HepG2 (cell line): ENCODE data around the gene ARPC3. TPM values are rescaled to one million over a fixed set of nuclear protein-coding genes. Genes with fewer than 3 reads are reported as not detected.

Experiments used
- CREM ChIP-seq, 2 experiments: sonication (generic) in 1 of 2; formaldehyde crosslinking in 1 of 2; IDR thresholded peaks; 2 replicates each; pipeline versions ENCODE4 v1.4.0 to v1.6.1; 2016 to 2020; ENCODE audit warnings: antibody characterized with exemption in 1 of 2, mild to moderate bottlenecking in 1 of 2, missing genetic modification reagents in 1 of 2
- FOXA3 ChIP-seq: IDR thresholded peaks from 2 replicates; pipeline ENCODE4 v1.6.1; 2016; ENCODE audit warnings: missing genetic modification reagents, missing compliant biosample characterization
- GRHL1 ChIP-seq: sonication (generic); formaldehyde crosslinking; conservative IDR thresholded peaks from 2 replicates; pipeline ENCODE4 v1.8.0; 2022; ENCODE audit warnings: missing genetic modification reagents
- HOMEZ ChIP-seq: IDR thresholded peaks from 2 replicates; pipeline ENCODE4 v1.6.1; 2016; ENCODE audit warnings: low read depth
- HOXA3 ChIP-seq: sonication (generic); formaldehyde crosslinking; IDR thresholded peaks from 2 replicates; pipeline ENCODE4 v1.5.0; 2020; ENCODE audit warnings: missing genetic modification reagents
- IKZF1 ChIP-seq: fragments of 450-650 bp; IDR thresholded peaks from 2 replicates; pipeline ENCODE4 v1.7.1; 2016
- LCORL ChIP-seq, 2 experiments: fragments of 450-650 bp in 1 of 2; sonication (generic) in 1 of 2; formaldehyde crosslinking in 1 of 2; IDR thresholded peaks; 2 replicates each; pipeline versions ENCODE4 v1.5.0 to v1.6.1; 2017 to 2020; ENCODE audit warnings: antibody characterized with exemption in 1 of 2, missing genetic modification reagents in 1 of 2
- MED13 ChIP-seq: sonication (generic); formaldehyde crosslinking; IDR thresholded peaks from 2 replicates; pipeline ENCODE4 v1.5.0; 2020; ENCODE audit warnings: missing genetic modification reagents
- MTF1 ChIP-seq: sonication (generic); formaldehyde crosslinking; IDR thresholded peaks from 2 replicates; pipeline ENCODE4 v1.5.0; 2020; ENCODE audit warnings: missing genetic modification reagents
- MTF2 ChIP-seq: sonication (generic); formaldehyde crosslinking; IDR thresholded peaks from 2 replicates; pipeline ENCODE4 v1.5.0; 2020; ENCODE audit warnings: missing genetic modification reagents, borderline replicate concordance
- NR3C1 ChIP-seq: sonication (generic); formaldehyde crosslinking; IDR thresholded peaks from 2 replicates; pipeline ENCODE4 v1.4.0; 2020; ENCODE audit warnings: missing genetic modification reagents
- RFX1 ChIP-seq: fragments of 450-650 bp; IDR thresholded peaks from 2 replicates; pipeline ENCODE4 v1.6.1; 2017
- SMC3 ChIP-seq: IDR thresholded peaks from 2 replicates; pipeline ENCODE4 v1.6.1; 2011; ENCODE audit warnings: low read length, improper control_type of control experiment
- SOX13 ChIP-seq, 3 experiments: fragments of 450-650 bp in 1 of 3; sonication (generic) in 1 of 3; formaldehyde crosslinking in 1 of 3; IDR thresholded peaks in 2 of 3; conservative IDR thresholded peaks in 1 of 3; 2 replicates each; pipeline versions ENCODE4 v1.5.0 to v1.6.1; 2016 to 2020; ENCODE audit warnings: antibody characterized with exemption in 1 of 3, mild to moderate bottlenecking in 1 of 3, missing compliant biosample characterization in 1 of 3, missing genetic modification reagents in 1 of 3, moderate library complexity in 1 of 3
- SRSF9 ChIP-seq: fragments of 200-400 bp; formaldehyde crosslinking; IDR thresholded peaks from 2 replicates; pipeline ENCODE4 v1.6.1; 2018; ENCODE audit warnings: borderline replicate concordance, mild to moderate bottlenecking, low read depth, low read length; ENCODE audit not compliant: insufficient read depth, poor library complexity, severe bottlenecking
- TRIM24 ChIP-seq: sonication (generic); formaldehyde crosslinking; IDR thresholded peaks from 2 replicates; pipeline ENCODE4 v1.8.0; 2022; ENCODE audit warnings: mild to moderate bottlenecking, missing genetic modification reagents
- XBP1 ChIP-seq: sonication (generic); formaldehyde crosslinking; IDR thresholded peaks from 2 replicates; pipeline ENCODE4 v1.5.0; 2020; ENCODE audit warnings: missing genetic modification reagents
- ZC3H4 ChIP-seq: sonication (generic); formaldehyde crosslinking; IDR thresholded peaks from 2 replicates; pipeline ENCODE4 v1.4.0; 2020; ENCODE audit warnings: missing genetic modification reagents, borderline replicate concordance
- ZFP91 ChIP-seq: sonication (generic); formaldehyde crosslinking; IDR thresholded peaks from 2 replicates; pipeline ENCODE4 v1.9.0; 2022; ENCODE audit warnings: missing genetic modification reagents, mild to moderate bottlenecking, borderline replicate concordance
- ZNF317 ChIP-seq: sonication (generic); formaldehyde crosslinking; IDR thresholded peaks from 2 replicates; pipeline ENCODE4 v1.5.0; 2020; ENCODE audit warnings: mild to moderate bottlenecking, missing genetic modification reagents
- ZNF34 ChIP-seq: sonication (generic); formaldehyde crosslinking; IDR thresholded peaks from 2 replicates; pipeline ENCODE4 v1.4.0; 2020; ENCODE audit warnings: mild to moderate bottlenecking, missing genetic modification reagents, borderline replicate concordance
- ZNF569 ChIP-seq: sonication (generic); formaldehyde crosslinking; IDR thresholded peaks from 2 replicates; pipeline ENCODE4 v1.5.0; 2020; ENCODE audit warnings: mild to moderate bottlenecking, missing genetic modification reagents, moderate library complexity, borderline replicate concordance
- ZNF580 ChIP-seq: IDR thresholded peaks from 2 replicates; pipeline ENCODE4 v1.6.1; 2016; ENCODE audit warnings: low read depth, borderline replicate concordance
- ZNF691 ChIP-seq: sonication (generic); formaldehyde crosslinking; IDR thresholded peaks from 2 replicates; pipeline ENCODE4 v1.4.0; 2020; ENCODE audit warnings: missing genetic modification reagents, low read depth, mild to moderate bottlenecking, borderline replicate concordance
- polyA plus RNA-seq, 8 experiments: library from polyadenylated mRNA; depleted of rRNA in 3 of 8; stranded (reverse) in 7 of 8; unstranded in 1 of 8; fragments of >200 nt; fragmentation: Illumina TruSeq in 4 of 8; extraction: Trizol in 4 of 8; gene quantifications; 2 replicates each; pipeline versions ENCODE4 v1.2.1 to v1.2.3, GENCODE V29; 2011 to 2016; ENCODE audit warnings: low read depth in 4 of 8, missing spikeins in 1 of 8, mixed read lengths in 1 of 8; ENCODE audit not compliant: insufficient read depth in 1 of 8
- total RNA-seq, 5 experiments: library from RNA; depleted of rRNA; stranded (reverse); fragments of >200 nt; fragmentation: Illumina TruSeq; extraction: Trizol; gene quantifications; 2 replicates each; pipeline ENCODE4 v1.2.3, GENCODE V29; 2016; ENCODE audit warnings: low read depth in 1 of 5

The ARPC3 gene
- total and polyA plus RNA-seq, 2 of the 13 experiments (the other 11 are each of a cell fraction or from before 2014, with no cell fraction given) = 32.7 to 234 TPM

GRCh38 chr12:110449799-110450497 lies at the start of gene ARPC3 (continued):
- TF ChIP-seq LCORL (IDR thresholded peaks at IDR 0.05) = no peak
- peak; percentile 60 for TF ChIP-seq LCORL (CRISPR knock-in tag; IDR thresholded peaks at IDR 0.05)
- TF ChIP-seq MTF2 (CRISPR knock-in tag) = no peak
- no peak for TF ChIP-seq TRIM24 (CRISPR knock-in tag)
- no peak for TF ChIP-seq SOX13 (IDR thresholded peaks at IDR 0.05)
- TF ChIP-seq SOX13 (CRISPR knock-in tag; conservative IDR thresholded peaks at IDR 0.05 in 1 of 2, IDR thresholded peaks at IDR 0.05 in 1 of 2) = peak in 1 of 2 experiments; percentile 19; a peak in 1 of 4 replicates
- no peak for TF ChIP-seq MED13 (CRISPR knock-in tag)
- no peak for TF ChIP-seq MTF1 (CRISPR knock-in tag)
- no peak for TF ChIP-seq RFX1
- TF ChIP-seq ZNF569 (CRISPR knock-in tag) = no peak
- no peak for TF ChIP-seq SRSF9
- peak; percentile 58 for TF ChIP-seq FOXA3 (CRISPR knock-in tag)
- no peak for TF ChIP-seq HOMEZ (CRISPR knock-in tag)
- no peak for TF ChIP-seq ZNF691 (CRISPR knock-in tag)
- peak; percentile 28 for TF ChIP-seq SMC3
- no peak for TF ChIP-seq GRHL1 (CRISPR knock-in tag)
- no peak for TF ChIP-seq NR3C1 (CRISPR knock-in tag)
- TF ChIP-seq IKZF1 = no peak
- no peak for TF ChIP-seq XBP1 (CRISPR knock-in tag)
- TF ChIP-seq ZC3H4 (CRISPR knock-in tag) = no peak
- TF ChIP-seq CREM (IDR thresholded peaks at IDR 0.05) = peak; percentile 68
- no peak for TF ChIP-seq CREM (CRISPR knock-in tag; IDR thresholded peaks at IDR 0.05)
- no peak; the same call in 1 of the 2 replicates for TF ChIP-seq ZNF580
- peak; percentile 88 for TF ChIP-seq HOXA3 (CRISPR knock-in tag)
- TF ChIP-seq ZFP91 = peak; percentile 84
- no peak for TF ChIP-seq ZNF34 (CRISPR knock-in tag)
- peak; percentile 64; the same call in 1 of the 2 replicates for TF ChIP-seq ZNF317
